Caco-2 (cell line): ENCODE measurements around the gene RAB11FIP2. TPM values are rescaled to one million over a fixed set of nuclear protein-coding genes. Genes with fewer than 3 reads are reported as not detected.

Experiments
- BruUV-seq: library from RNA; stranded (reverse); fragments of 400-500 nt; replicated peaks from 2 replicates; lab custom pipeline; 2021; lab: Mats Ljungman, UMichigan
- CTCF ChIA-PET: fragments of 300-600 bp; sonication (Branson Sonifier 250); formaldehyde crosslinking; loops from one replicate; lab custom pipeline; 2022; ENCODE audit warnings: antibody characterized with exemption; lab: Charles Lee
- POLR2A ChIA-PET: fragments of 300-600 bp; sonication (Branson Sonifier 250); formaldehyde crosslinking; loops from one replicate; lab custom pipeline; 2022; ENCODE audit warnings: antibody characterized with exemption; lab: Charles Lee
- DNase-seq, 2 experiments: peaks; one replicate each; pipeline versions ENCODE4 v3.0.0 to v3.0.0-alpha.2; 2020 to 2022
- H3K27me3 ChIP-seq: replicated peaks from 2 replicates; pipeline ENCODE4 v1.6.0; 2011; ENCODE audit warnings: low read length; ENCODE audit not compliant: control insufficient read depth, insufficient read depth
- H3K36me3 ChIP-seq: 2 replicates; pipeline ENCODE4 v1.5.1; 2011; ENCODE audit warnings: low read length; ENCODE audit not compliant: control insufficient read depth, insufficient read depth
- H3K4me1 ChIP-seq: fragments of 250-450 bp; sonication (Bioruptor Pico); 2 replicates; pipeline ENCODE4 v1.5.1; 2020; ENCODE audit warnings: mild to moderate bottlenecking
- H3K4me3 ChIP-seq: 2 replicates; pipeline ENCODE4 v1.5.1; 2011; ENCODE audit warnings: low read depth, mild to moderate bottlenecking, control low read depth, low read length
- H3K9me3 ChIP-seq: fragments of 250-450 bp; sonication (Bioruptor Pico); 2 replicates; pipeline ENCODE4 v1.5.1; 2020; ENCODE audit warnings: mild to moderate bottlenecking, moderate library complexity
- H3K27ac Mint-ChIP-seq: one replicate; pipeline ENCODE4 v1.8.0; 2022; ENCODE audit warnings: mixed read lengths; ENCODE audit not compliant: unreplicated experiment
- H3K27me3 Mint-ChIP-seq: one replicate; pipeline ENCODE4 v1.8.0; 2022; ENCODE audit warnings: mixed read lengths; ENCODE audit not compliant: insufficient read depth, unreplicated experiment
- H3K36me3 Mint-ChIP-seq: one replicate; pipeline ENCODE4 v1.8.0; 2022; ENCODE audit warnings: mild to moderate bottlenecking, mixed read lengths; ENCODE audit not compliant: insufficient read depth, unreplicated experiment
- H3K4me1 Mint-ChIP-seq: one replicate; pipeline ENCODE4 v1.8.0; 2022; ENCODE audit warnings: low read depth, mixed read lengths; ENCODE audit not compliant: unreplicated experiment
- H3K4me3 Mint-ChIP-seq: one replicate; pipeline ENCODE4 v1.8.0; 2022; ENCODE audit warnings: mild to moderate bottlenecking, moderate library complexity, mixed read lengths; ENCODE audit not compliant: unreplicated experiment
- H3K9me3 Mint-ChIP-seq: one replicate; pipeline ENCODE4 v1.8.0; 2022; ENCODE audit warnings: mixed read lengths; ENCODE audit not compliant: unreplicated experiment
- intact Hi-C: fragments of 100-400 bp; cut with micrococcal nuclease; formaldehyde crosslinking; loops from one replicate; pipeline ENCODE4 v1.10.0; 2022; ENCODE audit not compliant: unreplicated experiment
- total RNA-seq: library from RNA; stranded (reverse); gene quantifications from 2 replicates; pipeline ENCODE4 v1.2.3, GENCODE V29; 2022
- TF ChIP-seq, protein P1 (sequence below), 2 experiments: fragments of 200-600 bp in 1 of 2; IDR thresholded peaks; 1 replicate in 1 of 2; 2 replicates in 1 of 2; pipeline versions ENCODE4 v1.5.1 to v1.8.0; 2011 to 2022; ENCODE audit warnings: antibody characterized with exemption in 1 of 2, control low read depth in 1 of 2, inconsistent platforms in 1 of 2, low read depth in 1 of 2, low read length in 1 of 2, mild to moderate bottlenecking in 1 of 2, moderate library complexity in 1 of 2; ENCODE audit not compliant: insufficient read depth in 1 of 2, severe bottlenecking in 1 of 2, unreplicated experiment in 1 of 2

RAB11FIP2 gene
- total RNA-seq, 1 experiment from 2014 or later = 25.7 TPM

GRCh38 chr10:117993166-117993565 is 53.6 kb downstream of the RAB11FIP2 start:
- ChIA-PET CTCF (no interaction called here), POLR2A (no interaction called here)
- DNase-seq = no peak
- no peaks in the 10 kb centered on the region for H3K27me3 ChIP-seq
- H3K9me3 Mint-ChIP-seq = no peaks in the 10 kb centered on the region
- H3K27ac Mint-ChIP-seq = no peak overlapping the region
- no peak overlapping the region for H3K4me3 ChIP-seq
- H3K36me3 Mint-ChIP-seq = no peaks in the 10 kb centered on the region
- H3K4me1 ChIP-seq = no peaks in the 10 kb centered on the region
- no peak overlapping the region for H3K4me3 Mint-ChIP-seq
- no peaks in the 10 kb centered on the region for H3K36me3 ChIP-seq
- intact Hi-C loops = no loop called here
- TF ChIP-seq, protein P1, sequence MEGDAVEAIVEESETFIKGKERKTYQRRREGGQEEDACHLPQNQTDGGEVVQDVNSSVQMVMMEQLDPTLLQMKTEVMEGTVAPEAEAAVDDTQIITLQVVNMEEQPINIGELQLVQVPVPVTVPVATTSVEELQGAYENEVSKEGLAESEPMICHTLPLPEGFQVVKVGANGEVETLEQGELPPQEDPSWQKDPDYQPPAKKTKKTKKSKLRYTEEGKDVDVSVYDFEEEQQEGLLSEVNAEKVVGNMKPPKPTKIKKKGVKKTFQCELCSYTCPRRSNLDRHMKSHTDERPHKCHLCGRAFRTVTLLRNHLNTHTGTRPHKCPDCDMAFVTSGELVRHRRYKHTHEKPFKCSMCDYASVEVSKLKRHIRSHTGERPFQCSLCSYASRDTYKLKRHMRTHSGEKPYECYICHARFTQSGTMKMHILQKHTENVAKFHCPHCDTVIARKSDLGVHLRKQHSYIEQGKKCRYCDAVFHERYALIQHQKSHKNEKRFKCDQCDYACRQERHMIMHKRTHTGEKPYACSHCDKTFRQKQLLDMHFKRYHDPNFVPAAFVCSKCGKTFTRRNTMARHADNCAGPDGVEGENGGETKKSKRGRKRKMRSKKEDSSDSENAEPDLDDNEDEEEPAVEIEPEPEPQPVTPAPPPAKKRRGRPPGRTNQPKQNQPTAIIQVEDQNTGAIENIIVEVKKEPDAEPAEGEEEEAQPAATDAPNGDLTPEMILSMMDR (IDR thresholded peaks at IDR 0.05; ENCODE audit: insufficient read depth in 1 of 2, low read depth in 1 of 2, low read length in 1 of 2, severe bottlenecking in 1 of 2, unreplicated experiment in 1 of 2) = no peak
- no peaks in the 10 kb centered on the region for H3K4me1 Mint-ChIP-seq
- H3K9me3 ChIP-seq = no peaks in the 10 kb centered on the region
- H3K27me3 Mint-ChIP-seq = no peaks in the 10 kb centered on the region
- BruUV-seq = no TSS peak

DNA sequence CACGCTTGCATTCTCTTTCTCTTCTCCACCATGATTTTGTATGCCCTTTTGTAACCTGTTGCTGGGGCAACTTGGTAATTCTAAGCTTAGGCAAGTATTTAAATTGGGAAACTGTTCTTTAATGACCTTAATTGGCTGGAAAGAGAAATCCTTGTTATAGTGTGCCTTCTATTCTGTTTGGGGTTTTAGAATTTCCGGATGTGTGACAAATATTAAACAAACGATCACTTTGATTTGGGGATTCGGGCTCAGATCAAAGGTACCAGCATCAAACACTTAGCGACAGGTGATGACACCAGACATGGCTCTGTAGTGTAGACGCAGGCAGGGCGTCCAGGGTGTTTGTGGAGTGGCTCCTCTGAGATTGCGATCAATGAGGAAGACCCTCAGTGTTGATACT is 55.0 kb downstream of the RAB11FIP2 start:
- Mint-ChIP-seq H3K27ac (no peak overlapping the region), H3K27me3 (no peaks in the 10 kb centered on the region), H3K4me1 (no peaks in the 10 kb centered on the region), H3K36me3 (no peaks in the 10 kb centered on the region), H3K4me3 (no peak overlapping the region), H3K9me3 (peaks cover 3% of the 10 kb centered on the region)
- Histone ChIP-seq H3K27me3 (no peaks in the 10 kb centered on the region), H3K9me3 (no peaks in the 10 kb centered on the region; the same call in 1 of the 2 replicates), H3K36me3 (no peaks in the 10 kb centered on the region), H3K4me1 (no peaks in the 10 kb centered on the region), H3K4me3 (no peak overlapping the region)
- BruUV-seq = no TSS peak
- POLR2A ChIA-PET = no interaction called here
- intact Hi-C loops = no loop called here
- CTCF ChIA-PET = no interaction called here
- DNase-seq = no peak
- TF ChIP-seq, protein P1 (IDR thresholded peaks at IDR 0.05; ENCODE audit: insufficient read depth in 1 of 2, low read depth in 1 of 2, low read length in 1 of 2, severe bottlenecking in 1 of 2, unreplicated experiment in 1 of 2) = no peak

DNA sequence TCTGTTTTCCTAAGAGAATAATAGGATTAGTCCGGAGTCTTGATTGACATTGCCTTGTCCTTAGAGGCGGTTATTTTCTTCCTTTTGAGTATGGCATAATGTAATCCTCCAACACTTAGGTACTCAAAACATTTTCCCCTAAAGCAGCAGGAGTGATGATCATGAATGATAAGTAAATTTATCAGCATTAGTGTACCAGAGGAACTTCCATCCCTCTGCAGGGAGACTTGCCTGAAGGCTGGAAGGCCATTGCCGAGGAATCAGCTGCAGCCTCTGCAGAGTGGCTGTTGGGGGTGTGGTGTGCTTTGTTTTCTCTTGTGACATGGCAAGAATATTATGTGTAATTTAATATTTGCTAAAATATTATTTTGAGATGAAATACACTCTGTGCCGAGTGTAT is 56.8 kb downstream of the RAB11FIP2 start:
- intact Hi-C loops = no loop called here
- H3K4me1 ChIP-seq = no peaks in the 10 kb centered on the region
- Mint-ChIP-seq H3K4me1 (no peaks in the 10 kb centered on the region), H3K27ac (no peak overlapping the region), H3K27me3 (peaks cover 4% of the 10 kb centered on the region), H3K36me3 (no peaks in the 10 kb centered on the region), H3K9me3 (peaks cover 13% of the 10 kb centered on the region), H3K4me3 (no peak overlapping the region)
- POLR2A ChIA-PET = no interaction called here
- H3K36me3 ChIP-seq = no peaks in the 10 kb centered on the region
- DNase-seq = no peak
- TF ChIP-seq, protein P1 (IDR thresholded peaks at IDR 0.05; ENCODE audit: insufficient read depth in 1 of 2, low read depth in 1 of 2, low read length in 1 of 2, severe bottlenecking in 1 of 2, unreplicated experiment in 1 of 2) = no peak
- H3K9me3 ChIP-seq = no peaks in the 10 kb centered on the region; the same call in 1 of the 2 replicates
- H3K27me3 ChIP-seq = no peaks in the 10 kb centered on the region
- no TSS peak for BruUV-seq
- CTCF ChIA-PET = no interaction called here
- H3K4me3 ChIP-seq = no peak overlapping the region
